Measurements from ENCODE around the gene DLG1.

The DLG1 gene

DNA sequence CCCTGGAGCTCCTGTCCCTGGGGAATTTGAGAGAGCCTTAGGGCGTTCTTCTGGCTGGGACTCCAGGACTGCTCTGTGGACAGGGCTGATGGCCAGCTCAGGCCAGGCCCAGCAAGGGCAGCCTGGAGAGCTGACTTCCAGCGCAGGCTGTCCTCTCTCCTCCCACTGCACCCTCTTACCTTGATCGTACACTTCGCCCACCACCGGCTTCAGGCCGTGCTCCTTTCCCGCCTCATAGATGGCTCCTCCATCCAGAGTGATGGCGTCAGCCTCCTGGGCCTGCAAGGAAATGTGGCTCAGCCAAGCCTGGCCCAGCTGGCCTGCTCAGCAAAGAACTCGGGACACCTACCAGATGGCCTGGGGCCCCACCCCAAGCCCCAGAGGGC lies 271.9 kb downstream of the DLG1 start:
- in situ Hi-C loops (cut with MboI; ENCODE audit: low sequenced_read_pairs, unreplicated experiment) = no loop called here
- peak; percentile 14 for DNase-seq (ENCODE audit: low spot score)
- TF ChIP-seq, protein P1, sequence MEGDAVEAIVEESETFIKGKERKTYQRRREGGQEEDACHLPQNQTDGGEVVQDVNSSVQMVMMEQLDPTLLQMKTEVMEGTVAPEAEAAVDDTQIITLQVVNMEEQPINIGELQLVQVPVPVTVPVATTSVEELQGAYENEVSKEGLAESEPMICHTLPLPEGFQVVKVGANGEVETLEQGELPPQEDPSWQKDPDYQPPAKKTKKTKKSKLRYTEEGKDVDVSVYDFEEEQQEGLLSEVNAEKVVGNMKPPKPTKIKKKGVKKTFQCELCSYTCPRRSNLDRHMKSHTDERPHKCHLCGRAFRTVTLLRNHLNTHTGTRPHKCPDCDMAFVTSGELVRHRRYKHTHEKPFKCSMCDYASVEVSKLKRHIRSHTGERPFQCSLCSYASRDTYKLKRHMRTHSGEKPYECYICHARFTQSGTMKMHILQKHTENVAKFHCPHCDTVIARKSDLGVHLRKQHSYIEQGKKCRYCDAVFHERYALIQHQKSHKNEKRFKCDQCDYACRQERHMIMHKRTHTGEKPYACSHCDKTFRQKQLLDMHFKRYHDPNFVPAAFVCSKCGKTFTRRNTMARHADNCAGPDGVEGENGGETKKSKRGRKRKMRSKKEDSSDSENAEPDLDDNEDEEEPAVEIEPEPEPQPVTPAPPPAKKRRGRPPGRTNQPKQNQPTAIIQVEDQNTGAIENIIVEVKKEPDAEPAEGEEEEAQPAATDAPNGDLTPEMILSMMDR (IDR thresholded peaks at IDR 0.05; ENCODE audit: borderline replicate concordance, control extremely low read depth, extremely low read depth, insufficient read depth, missing control alignments) = no peak

DNA sequence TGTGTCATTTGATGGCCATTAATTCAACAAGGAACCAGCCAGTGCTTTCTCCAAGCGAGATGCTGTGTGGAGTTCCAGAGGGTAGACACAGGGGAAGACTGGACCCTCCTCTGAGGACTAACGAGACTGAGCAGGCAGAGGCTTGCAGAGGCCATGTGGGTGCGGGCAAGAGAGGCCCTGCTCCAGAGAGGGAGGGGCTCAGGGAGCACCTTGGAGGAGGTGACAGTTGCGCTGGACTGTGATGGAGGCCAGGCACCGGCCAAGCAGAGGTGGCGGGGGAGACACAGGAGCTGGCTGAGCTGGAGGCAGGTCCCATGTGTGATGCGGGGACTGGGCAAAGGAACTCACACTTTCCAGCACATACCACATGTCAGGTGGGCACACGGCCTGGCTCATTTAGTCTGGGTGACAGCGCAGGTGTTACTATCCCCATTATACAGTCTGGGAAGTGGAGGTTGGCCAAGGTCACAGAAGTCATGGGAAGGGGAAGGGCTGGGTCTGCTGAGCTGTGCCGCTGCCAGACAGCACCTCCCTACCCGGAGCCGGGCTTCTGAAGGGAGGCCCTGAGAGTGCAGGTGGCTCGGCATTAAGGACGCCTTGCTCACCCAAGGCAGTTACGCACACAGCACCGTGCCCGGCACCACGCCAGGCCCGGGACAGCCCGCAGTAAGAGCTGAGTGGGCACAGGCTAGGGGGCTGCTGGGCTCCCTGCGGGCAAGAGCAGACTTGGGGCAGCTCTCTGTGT lies 272.5 kb downstream of the DLG1 start:
- DNase-seq (ENCODE audit: low spot score) = peak; percentile 15
- in situ Hi-C loops (cut with MboI; ENCODE audit: low sequenced_read_pairs, unreplicated experiment) = no loop called here
- TF ChIP-seq, protein P1 (IDR thresholded peaks at IDR 0.05; ENCODE audit: borderline replicate concordance, control extremely low read depth, extremely low read depth, insufficient read depth, missing control alignments) = no peak

DNA sequence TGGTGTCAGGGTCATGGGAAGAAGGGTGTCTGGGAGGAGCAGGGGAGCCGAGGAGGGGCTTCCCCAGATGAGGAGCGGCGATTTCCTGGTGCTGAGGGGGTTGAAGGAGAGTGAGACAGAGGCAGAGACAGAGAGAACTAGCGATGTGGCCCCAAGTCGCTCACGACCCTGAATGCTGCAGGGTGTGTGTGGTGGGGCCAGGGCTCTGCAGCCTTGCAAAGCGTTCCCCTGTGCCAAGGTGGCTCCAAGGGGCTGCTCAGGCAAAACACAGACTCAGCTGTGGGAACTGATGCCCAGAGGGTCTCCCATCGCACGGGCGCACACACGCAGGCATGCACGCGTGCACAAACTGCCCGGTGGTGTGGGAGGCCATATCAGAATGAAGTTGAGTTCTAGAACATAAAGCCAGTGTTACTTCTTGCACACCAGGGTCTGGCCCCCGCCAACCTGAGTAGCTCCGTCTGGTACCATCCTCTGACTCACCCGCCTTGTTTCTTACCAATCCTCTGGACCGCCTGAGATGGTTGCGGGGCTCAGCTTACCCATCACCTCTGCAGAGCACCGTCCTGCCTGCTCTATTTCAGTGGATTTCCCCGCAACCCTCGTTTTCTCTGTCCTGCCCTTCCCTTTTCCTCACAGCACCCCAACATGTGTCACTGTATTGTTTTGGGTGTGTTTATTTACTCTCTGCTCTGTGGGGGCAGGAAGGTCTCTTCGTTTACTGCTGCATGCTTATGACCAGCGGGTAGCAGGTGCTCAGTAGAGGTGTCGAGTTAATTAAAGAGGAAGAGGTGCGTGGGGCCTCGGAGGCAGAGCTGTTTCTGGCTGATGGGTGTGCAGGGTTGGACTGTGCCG lies 273.3 kb downstream of the DLG1 start:
- in situ Hi-C loops (cut with MboI; ENCODE audit: low sequenced_read_pairs, unreplicated experiment) = loop anchor here (25.0 kb wide), 1 partner anchor 162 kb away; no protein-coding TSS in a partner anchor

DNA sequence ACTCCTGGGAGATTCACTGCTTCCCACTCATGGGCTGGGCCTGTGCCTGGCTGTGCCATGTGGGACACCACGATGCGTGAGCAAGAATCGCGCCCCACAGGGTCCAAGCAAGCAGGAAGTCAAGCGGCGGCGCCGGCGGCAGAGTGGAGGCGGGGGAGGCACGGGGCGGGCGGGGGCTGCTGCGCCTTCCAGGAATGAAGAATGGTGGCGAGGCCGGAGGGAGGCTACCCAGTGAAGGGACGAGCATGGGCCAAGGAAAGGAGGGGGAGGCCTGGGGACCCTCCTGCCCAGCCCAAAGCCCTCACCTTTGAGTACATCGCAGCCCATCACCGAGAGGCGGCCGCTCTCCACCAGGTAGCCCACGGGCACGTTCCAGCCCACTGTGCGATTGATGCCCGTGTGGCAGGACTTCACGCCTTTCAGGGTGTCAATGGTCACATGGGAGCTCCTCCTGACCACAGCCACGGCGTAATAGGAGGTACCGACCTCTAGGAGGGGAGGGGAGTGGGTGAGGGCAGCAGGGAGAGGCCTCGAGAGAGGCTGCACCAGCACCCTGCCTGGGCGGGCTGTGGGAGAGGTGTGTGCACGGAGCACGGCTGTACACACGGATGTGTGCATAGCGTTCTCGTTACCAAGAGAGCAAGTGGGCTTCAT lies 274.3 kb downstream of the DLG1 start:
- TF ChIP-seq, protein P1 (IDR thresholded peaks at IDR 0.05; ENCODE audit: borderline replicate concordance, control extremely low read depth, extremely low read depth, insufficient read depth, missing control alignments) = no peak
- in situ Hi-C loops (cut with MboI; ENCODE audit: low sequenced_read_pairs, unreplicated experiment) = loop anchor here (25.0 kb wide), 1 partner anchor 163 kb away; no protein-coding TSS in a partner anchor
- no peak for DNase-seq (ENCODE audit: low spot score)

More for the DNA sequence above, 273.3 kb downstream of the DLG1 start:
- DNase-seq (ENCODE audit: low spot score) = peak; percentile 27
- TF ChIP-seq, protein P1 (IDR thresholded peaks at IDR 0.05; ENCODE audit: borderline replicate concordance, control extremely low read depth, extremely low read depth, insufficient read depth, missing control alignments) = no peak

DNA sequence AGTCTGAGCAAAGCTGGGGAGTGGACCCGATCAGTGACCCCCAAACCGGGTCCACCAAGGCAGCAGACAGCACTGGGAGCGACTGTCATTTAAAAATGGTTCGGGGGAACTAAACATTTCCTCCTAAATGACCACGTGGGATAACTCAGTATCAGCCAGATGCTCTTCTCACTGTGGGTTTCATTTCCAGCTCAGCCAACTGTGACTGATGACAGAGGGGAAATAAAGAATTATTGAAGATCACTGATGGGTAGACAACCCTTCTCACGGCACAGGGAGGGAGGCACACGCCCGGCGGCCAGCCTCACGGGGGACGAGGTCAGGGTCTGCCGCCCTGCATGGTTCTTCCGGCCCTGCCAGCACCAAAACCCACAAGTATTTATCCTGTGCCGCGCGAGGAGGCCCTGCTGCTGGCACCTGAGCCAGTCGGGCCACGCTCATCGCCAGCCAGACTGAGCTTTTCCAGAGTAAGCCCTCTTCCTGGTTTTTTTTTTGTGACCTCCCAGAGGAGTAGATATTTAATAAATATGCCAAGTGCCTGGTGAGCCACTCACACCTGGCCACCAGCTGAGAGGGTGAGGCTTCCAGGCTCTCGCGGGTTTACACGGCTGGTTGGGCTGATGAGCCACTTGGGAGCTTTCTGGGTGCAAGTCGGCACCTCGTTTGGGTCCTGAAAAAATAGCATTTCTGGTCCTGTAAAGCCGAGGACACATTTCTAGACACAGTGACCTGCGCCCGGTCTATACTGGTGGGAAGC lies 275.0 kb downstream of the DLG1 start:
- in situ Hi-C loops (cut with MboI; ENCODE audit: low sequenced_read_pairs, unreplicated experiment) = loop anchor here (25.0 kb wide), 1 partner anchor 164 kb away; no protein-coding TSS in a partner anchor
- TF ChIP-seq, protein P1 (IDR thresholded peaks at IDR 0.05; ENCODE audit: borderline replicate concordance, control extremely low read depth, extremely low read depth, insufficient read depth, missing control alignments) = no peak
- DNase-seq (ENCODE audit: low spot score) = peak; percentile 84

All from GM13976 (cell line).